ENCODE data around the gene SLC24A3.
A peak's percentile ranks its signal among the peaks of the same experiment; 100 is the strongest.

The SLC24A3 gene

DNA sequence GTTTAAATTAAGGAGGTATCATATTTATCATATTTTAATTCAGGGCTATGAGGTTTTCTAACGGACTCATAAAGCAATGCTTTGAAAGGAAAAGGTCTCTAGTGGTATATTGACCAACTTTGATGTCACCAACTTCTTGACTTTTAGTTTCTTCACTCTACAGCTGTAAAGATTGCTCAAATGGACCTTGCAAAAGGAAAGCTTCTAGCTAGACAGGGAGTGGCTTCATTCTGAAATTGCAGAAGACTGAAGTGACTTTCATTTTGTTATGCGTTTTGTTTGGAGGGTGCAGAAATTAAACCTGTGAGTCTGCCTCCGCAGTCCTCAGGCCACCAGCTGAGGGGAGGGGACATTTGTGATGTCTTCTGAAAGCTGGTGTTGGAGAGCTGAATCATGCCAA lies 95.7 kb downstream of the SLC24A3 start:
- Histone ChIP-seq H3K4me3 (no peak overlapping the region), H3K9ac (ENCODE audit: insufficient read length) (no peak overlapping the region), H3K36me3 (ENCODE audit: insufficient read depth, low read length) (0 out of 2 replicates have a peak, but pooled peaks cover 4% of the 10 kb centered on the region), H3K27ac (no peak overlapping the region), H3K9me3 (ENCODE audit: low read depth, low read length) (no peaks in the 10 kb centered on the region)
- no peak for DNase-seq (ENCODE audit: low read depth, low spot score)
- TF ChIP-seq POLR2AphosphoS5 (IDR thresholded peaks at IDR 0.05; ENCODE audit: borderline replicate concordance, low read depth, low read length) = no peak
- no peak for TF ChIP-seq FOXP2 (optimal IDR thresholded peaks at IDR 0.05; ENCODE audit: control extremely low read depth, extremely low read length, insufficient read depth)
- no peak for TF ChIP-seq EZH2 (IDR thresholded peaks at IDR 0.05)

DNA sequence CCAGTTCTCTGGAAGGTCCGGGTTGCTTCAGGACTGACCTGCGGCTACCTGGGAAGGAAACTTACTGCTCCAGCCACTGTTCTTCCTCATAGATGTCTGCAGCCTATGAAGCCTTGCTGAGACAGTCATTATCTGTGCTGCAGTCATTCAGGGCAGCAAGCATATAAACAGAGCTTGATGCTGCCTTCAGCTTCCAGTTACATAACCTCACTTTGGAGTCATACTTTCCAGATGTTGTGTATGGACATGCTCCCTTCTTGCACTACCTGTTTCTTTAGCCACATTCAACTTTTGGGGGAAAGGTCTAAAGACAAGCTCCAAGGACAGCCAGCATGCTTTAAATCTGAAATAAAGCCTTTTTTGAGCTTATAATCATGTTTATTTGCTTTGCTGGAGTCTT lies 98.1 kb downstream of the SLC24A3 start:
- no peak for DNase-seq (ENCODE audit: low read depth, low spot score)
- Histone ChIP-seq H3K9ac (ENCODE audit: insufficient read length) (no peak overlapping the region), H3K9me3 (ENCODE audit: low read depth, low read length) (no peaks in the 10 kb centered on the region), H3K4me3 (no peak overlapping the region), H3K27ac (no peak overlapping the region), H3K36me3 (ENCODE audit: insufficient read depth, low read length) (0 out of 2 replicates have a peak, but pooled peaks cover 4% of the 10 kb centered on the region)
- TF ChIP-seq POLR2AphosphoS5 (IDR thresholded peaks at IDR 0.05; ENCODE audit: borderline replicate concordance, low read depth, low read length) (no peak), FOXP2 (optimal IDR thresholded peaks at IDR 0.05; ENCODE audit: control extremely low read depth, extremely low read length, insufficient read depth) (no peak), EZH2 (IDR thresholded peaks at IDR 0.05) (no peak)

GRCh38 chr20:19313342-19314069 lies 101.1 kb downstream of the SLC24A3 start:
- H3K4me3 ChIP-seq = no peak overlapping the region
- no peaks in the 10 kb centered on the region for H3K9me3 ChIP-seq (ENCODE audit: low read depth, low read length)
- H3K36me3 ChIP-seq (ENCODE audit: insufficient read depth, low read length) = no peaks in the 10 kb centered on the region
- H3K27ac ChIP-seq = peak overlapping the region; percentile 54; the same call in 1 of the 2 replicates
- no peak overlapping the region for H3K9ac ChIP-seq (ENCODE audit: insufficient read length)
- TF ChIP-seq POLR2AphosphoS5 (IDR thresholded peaks at IDR 0.05; ENCODE audit: borderline replicate concordance, low read depth, low read length) (no peak), EZH2 (IDR thresholded peaks at IDR 0.05) (no peak), FOXP2 (optimal IDR thresholded peaks at IDR 0.05; ENCODE audit: control extremely low read depth, extremely low read length, insufficient read depth) (no peak)
- DNase-seq (ENCODE audit: low read depth, low spot score) = no peak

DNA sequence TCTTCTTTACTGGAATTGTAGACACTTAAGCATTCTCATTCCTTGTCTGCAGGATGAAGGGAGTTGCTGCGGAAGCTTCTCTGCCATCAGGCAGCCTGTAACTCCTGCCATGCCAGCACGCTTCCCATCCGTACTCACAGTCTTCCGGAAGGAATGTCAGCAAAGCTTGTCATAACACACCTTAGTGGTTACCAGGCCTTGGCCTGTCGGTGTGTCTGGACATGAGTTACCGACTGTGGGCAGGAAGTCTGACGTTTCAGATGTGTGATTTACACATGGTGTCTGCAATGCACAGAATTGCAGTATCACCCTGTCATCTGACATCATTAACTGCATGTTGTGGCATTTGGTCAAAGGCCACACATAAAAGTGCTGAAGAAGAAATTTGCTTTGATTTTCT lies 102.2 kb downstream of the SLC24A3 start:
- Histone ChIP-seq H3K9ac (ENCODE audit: insufficient read length) (no peak overlapping the region), H3K27ac (no peak overlapping the region), H3K9me3 (ENCODE audit: low read depth, low read length) (no peaks in the 10 kb centered on the region), H3K4me3 (no peak overlapping the region), H3K36me3 (ENCODE audit: insufficient read depth, low read length) (no peaks in the 10 kb centered on the region)
- DNase-seq (ENCODE audit: low read depth, low spot score) = no peak
- no peak for TF ChIP-seq EZH2 (IDR thresholded peaks at IDR 0.05)
- TF ChIP-seq POLR2AphosphoS5 (IDR thresholded peaks at IDR 0.05; ENCODE audit: borderline replicate concordance, low read depth, low read length) = no peak
- no peak for TF ChIP-seq FOXP2 (optimal IDR thresholded peaks at IDR 0.05; ENCODE audit: control extremely low read depth, extremely low read length, insufficient read depth)

DNA sequence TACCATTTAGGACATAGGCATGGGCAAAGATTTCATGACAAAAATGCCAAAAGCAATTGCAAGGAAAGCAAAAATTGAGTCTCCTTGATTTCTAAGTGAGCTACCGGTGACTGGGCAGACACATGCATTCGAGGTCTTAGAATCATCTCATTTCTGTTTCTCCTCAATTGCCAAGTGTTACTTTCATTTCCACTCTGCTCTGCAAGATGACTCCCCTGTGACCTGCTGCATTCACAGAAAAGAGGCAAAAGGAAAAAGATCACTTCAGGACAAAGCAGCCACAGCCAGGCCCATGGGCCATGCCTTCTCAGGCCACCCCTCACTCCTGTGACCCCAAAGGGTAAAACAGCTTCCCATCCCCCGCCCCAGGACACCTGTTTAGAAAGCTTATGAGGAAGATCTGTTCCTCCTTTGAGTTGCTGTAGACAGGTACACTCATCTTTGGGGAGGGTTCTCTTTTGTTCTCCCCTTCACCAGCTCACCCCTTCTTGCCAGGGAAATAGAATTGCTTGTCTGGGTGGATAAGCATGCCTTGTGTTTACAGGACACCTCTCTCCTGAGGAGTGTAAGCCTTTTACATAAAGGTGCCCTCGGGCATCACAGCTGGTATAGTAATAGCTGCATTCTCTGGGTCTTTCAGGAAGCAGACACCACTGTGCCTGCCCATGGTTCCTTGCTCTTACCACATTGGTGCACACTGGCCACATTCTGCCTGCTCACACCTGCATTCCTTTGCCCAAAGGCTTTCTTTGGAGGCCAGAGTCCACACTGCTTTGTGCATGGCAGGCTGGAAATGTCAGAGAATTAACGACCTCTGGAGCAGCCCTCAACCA lies 105.0 kb downstream of the SLC24A3 start:
- Histone ChIP-seq H3K9ac (ENCODE audit: insufficient read length) (no peak overlapping the region), H3K9me3 (ENCODE audit: low read depth, low read length) (no peaks in the 10 kb centered on the region), H3K36me3 (ENCODE audit: insufficient read depth, low read length) (no peaks in the 10 kb centered on the region), H3K4me3 (0 out of 2 replicates have a peak overlapping the region, but pooled peaks have one; percentile 20), H3K27ac (peak overlapping the region; percentile 43)
- TF ChIP-seq POLR2AphosphoS5 (IDR thresholded peaks at IDR 0.05; ENCODE audit: borderline replicate concordance, low read depth, low read length) (no peak), EZH2 (IDR thresholded peaks at IDR 0.05) (no peak), FOXP2 (optimal IDR thresholded peaks at IDR 0.05; ENCODE audit: control extremely low read depth, extremely low read length, insufficient read depth) (no peak)
- DNase-seq (ENCODE audit: low read depth, low spot score) = no peak

DNA sequence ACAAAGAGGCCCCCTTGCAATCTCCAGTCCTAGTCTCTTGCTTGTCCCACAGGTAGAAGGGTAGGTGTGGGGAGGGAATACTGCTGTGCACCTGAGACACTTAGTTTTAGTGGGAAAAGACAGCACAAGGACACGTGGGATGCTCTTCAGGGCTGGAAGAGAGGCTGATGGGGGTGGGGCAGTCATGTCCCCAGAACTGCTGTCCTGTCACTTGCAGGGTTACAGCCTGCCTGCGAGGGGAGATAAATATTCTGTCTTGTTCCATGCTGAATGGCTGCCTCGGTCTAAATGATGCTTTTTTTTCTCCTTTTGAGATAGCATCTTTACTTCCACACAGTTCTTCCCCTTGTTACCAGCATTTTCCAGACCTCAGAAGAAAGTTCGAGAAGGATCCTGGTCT lies 106.2 kb downstream of the SLC24A3 start:
- TF ChIP-seq FOXP2 (optimal IDR thresholded peaks at IDR 0.05; ENCODE audit: control extremely low read depth, extremely low read length, insufficient read depth) (no peak), EZH2 (IDR thresholded peaks at IDR 0.05) (no peak), POLR2AphosphoS5 (IDR thresholded peaks at IDR 0.05; ENCODE audit: borderline replicate concordance, low read depth, low read length) (no peak)
- no peak overlapping the region for H3K4me3 ChIP-seq
- no peaks in the 10 kb centered on the region for H3K36me3 ChIP-seq (ENCODE audit: insufficient read depth, low read length)
- DNase-seq (ENCODE audit: low read depth, low spot score) = no peak
- H3K9ac ChIP-seq (ENCODE audit: insufficient read length) = no peak overlapping the region
- no peaks in the 10 kb centered on the region for H3K9me3 ChIP-seq (ENCODE audit: low read depth, low read length)
- peak overlapping the region; percentile 39 for H3K27ac ChIP-seq

DNA sequence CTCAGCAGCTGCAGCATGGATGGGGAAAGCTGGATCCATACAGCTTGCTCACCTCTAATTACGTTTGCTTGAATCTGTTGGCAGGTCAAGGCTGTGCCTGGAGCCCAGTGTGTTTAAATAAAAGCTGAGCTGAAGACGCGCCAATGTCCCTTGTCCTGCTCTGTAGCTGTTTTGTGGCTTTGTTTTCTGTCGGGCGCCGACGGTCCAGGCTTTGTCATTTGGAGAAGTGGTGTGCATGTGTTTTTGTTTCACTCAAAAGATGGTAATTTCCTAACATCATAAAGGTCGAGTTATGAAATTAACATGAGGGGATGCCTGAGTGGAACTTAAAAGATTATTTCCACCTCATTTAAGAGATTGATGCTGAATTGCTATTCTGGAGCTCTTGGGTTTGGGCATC lies 107.6 kb downstream of the SLC24A3 start:
- Histone ChIP-seq H3K27ac (peak overlapping the region; percentile 98), H3K4me3 (peak overlapping the region; percentile 57), H3K9ac (ENCODE audit: insufficient read length) (peak overlapping the region; percentile 61), H3K9me3 (ENCODE audit: low read depth, low read length) (no peaks in the 10 kb centered on the region), H3K36me3 (ENCODE audit: insufficient read depth, low read length) (no peaks in the 10 kb centered on the region; the same call in 1 of the 2 replicates)
- no peak for DNase-seq (ENCODE audit: low read depth, low spot score)
- TF ChIP-seq FOXP2 (optimal IDR thresholded peaks at IDR 0.05; ENCODE audit: control extremely low read depth, extremely low read length, insufficient read depth) (no peak), EZH2 (IDR thresholded peaks at IDR 0.05) (no peak), POLR2AphosphoS5 (IDR thresholded peaks at IDR 0.05; ENCODE audit: borderline replicate concordance, low read depth, low read length) (no peak)

DNA sequence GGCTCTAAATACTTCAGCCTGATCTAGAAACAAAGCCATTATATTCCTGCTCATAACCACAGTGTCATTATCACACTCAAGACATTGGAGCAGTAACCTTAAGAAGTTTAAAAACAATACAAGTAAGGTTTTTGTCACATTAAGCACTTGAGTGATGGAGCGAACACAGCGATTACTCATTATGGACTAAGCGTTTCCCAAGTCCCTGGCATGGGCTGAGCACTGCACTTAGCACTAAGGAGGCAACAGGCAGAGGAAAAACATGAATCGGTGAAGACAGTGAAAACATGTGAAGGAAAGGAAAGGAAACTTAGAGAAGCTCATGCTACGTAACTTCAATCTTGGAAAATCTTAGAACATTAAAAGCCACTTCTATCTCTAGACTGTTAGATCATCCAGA lies 108.7 kb downstream of the SLC24A3 start:
- peak overlapping the region; percentile 61 for H3K9ac ChIP-seq (ENCODE audit: insufficient read length)

More for the DNA sequence above, 108.7 kb downstream of the SLC24A3 start:
- Histone ChIP-seq H3K4me3 (peak overlapping the region; percentile 57), H3K27ac (peak overlapping the region; percentile 98), H3K36me3 (ENCODE audit: insufficient read depth, low read length) (no peaks in the 10 kb centered on the region; the same call in 1 of the 2 replicates), H3K9me3 (ENCODE audit: low read depth, low read length) (no peaks in the 10 kb centered on the region)
- no peak for DNase-seq (ENCODE audit: low read depth, low spot score)
- no peak for TF ChIP-seq FOXP2 (optimal IDR thresholded peaks at IDR 0.05; ENCODE audit: control extremely low read depth, extremely low read length, insufficient read depth)
- no peak for TF ChIP-seq EZH2 (IDR thresholded peaks at IDR 0.05)
- TF ChIP-seq POLR2AphosphoS5 (IDR thresholded peaks at IDR 0.05; ENCODE audit: borderline replicate concordance, low read depth, low read length) = no peak
